Osteoblast (primary cell): ENCODE data around the gene FMN1. TPM values are rescaled to one million over a fixed set of nuclear protein-coding genes. Genes with fewer than 3 reads are reported as not detected.
A peak's percentile ranks its signal among the peaks of the same experiment; 100 is the strongest.

Source experiments
- DNase-seq: peaks from one replicate; pipeline ENCODE4 v3.0.0; 2011; ENCODE audit warnings: low spot score, mixed read lengths; ENCODE audit not compliant: insufficient read length; ENCODE audit errors: missing footprints
- H2AFZ ChIP-seq: 2 replicates; pipeline ENCODE4 v1.6.0; 2011; ENCODE audit warnings: mild to moderate bottlenecking, low read length
- H3K27ac ChIP-seq: 2 replicates; pipeline ENCODE4 v1.5.1; 2011; ENCODE audit warnings: mild to moderate bottlenecking, low read depth, low read length, moderate library complexity
- H3K27me3 ChIP-seq: 2 replicates; pipeline ENCODE4 v1.6.0; 2012; ENCODE audit warnings: mild to moderate bottlenecking, control low read depth, inconsistent platforms, low read length, moderate library complexity; ENCODE audit not compliant: insufficient read depth
- H3K36me3 ChIP-seq: 2 replicates; pipeline ENCODE4 v1.5.1; 2011; ENCODE audit warnings: mild to moderate bottlenecking, low read length, control low read depth, moderate library complexity; ENCODE audit not compliant: insufficient read depth
- H3K4me1 ChIP-seq: 2 replicates; pipeline ENCODE4 v1.5.1; 2011; ENCODE audit warnings: mild to moderate bottlenecking, low read length, control low read depth, moderate library complexity; ENCODE audit not compliant: insufficient read depth
- H3K4me2 ChIP-seq: 2 replicates; pipeline ENCODE4 v1.6.0; 2011; ENCODE audit warnings: mild to moderate bottlenecking, low read length; ENCODE audit not compliant: insufficient read depth
- H3K4me3 ChIP-seq: fragments of 200-600 bp; sonication (generic); 3 replicates; pipeline ENCODE4 v1.5.1; 2012; ENCODE audit warnings: mild to moderate bottlenecking, low read length, inconsistent platforms; ENCODE audit not compliant: insufficient read depth
- H3K79me2 ChIP-seq: 2 replicates; pipeline ENCODE4 v1.6.0; 2012; ENCODE audit warnings: mild to moderate bottlenecking, low read length, control low read depth, inconsistent platforms; ENCODE audit not compliant: insufficient read depth
- H3K9me3 ChIP-seq: 2 replicates; pipeline ENCODE4 v1.5.1; 2011; ENCODE audit warnings: low read depth, low read length, control low read depth
- H4K20me1 ChIP-seq: 2 replicates; pipeline ENCODE4 v1.6.0; 2012; ENCODE audit warnings: mild to moderate bottlenecking, low read length, control low read depth; ENCODE audit not compliant: insufficient read depth
- CTCF ChIP-seq: IDR thresholded peaks from 2 replicates; pipeline ENCODE4 v1.5.1; 2011; ENCODE audit warnings: mild to moderate bottlenecking, low read depth, low read length, moderate library complexity; ENCODE audit errors: extremely low read depth
- total RNA-seq: library from RNA; depleted of rRNA; stranded (reverse); fragments of >200 nt; gene quantifications from 2 replicates; pipeline ENCODE4 v1.2.3, GENCODE V29; 2012

FMN1 gene
- total RNA-seq, 1 donor: 9.0 TPM

DNA sequence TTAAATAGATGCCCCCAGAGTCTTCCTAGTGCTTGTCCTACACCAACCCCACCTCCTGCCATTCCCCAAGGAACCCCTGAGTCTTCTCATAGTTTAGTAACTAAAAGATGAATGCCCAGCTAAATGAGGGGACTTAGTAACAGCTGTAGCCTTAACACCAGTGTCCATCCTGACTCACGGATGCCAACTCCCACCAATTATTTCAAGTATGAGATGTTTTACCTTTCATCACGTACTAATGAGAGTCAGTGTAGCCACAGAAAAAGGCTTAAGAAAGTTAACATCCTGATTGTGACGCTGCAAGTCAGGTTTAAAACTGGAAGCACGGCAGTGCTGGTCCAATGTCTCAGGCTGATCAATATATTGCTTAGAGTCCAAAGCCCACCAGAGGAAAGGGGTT lies 109.9 kb downstream of the FMN1 start:
- no peak overlapping the region for H3K27ac ChIP-seq
- DNase-seq: no peak
- TF ChIP-seq CTCF: no peak
- no peak overlapping the region for H3K4me2 ChIP-seq
- H3K4me3 ChIP-seq: no peak overlapping the region
- H2AFZ ChIP-seq: no peak overlapping the region
- H3K4me1 ChIP-seq: peaks cover 12% of the 10 kb centered on the region
- no peaks in the 10 kb centered on the region for H3K27me3 ChIP-seq
- no peaks in the 10 kb centered on the region for H4K20me1 ChIP-seq
- no peaks in the 10 kb centered on the region for H3K9me3 ChIP-seq
- H3K36me3 ChIP-seq: no peaks in the 10 kb centered on the region
- H3K79me2 ChIP-seq: no peaks in the 10 kb centered on the region

DNA sequence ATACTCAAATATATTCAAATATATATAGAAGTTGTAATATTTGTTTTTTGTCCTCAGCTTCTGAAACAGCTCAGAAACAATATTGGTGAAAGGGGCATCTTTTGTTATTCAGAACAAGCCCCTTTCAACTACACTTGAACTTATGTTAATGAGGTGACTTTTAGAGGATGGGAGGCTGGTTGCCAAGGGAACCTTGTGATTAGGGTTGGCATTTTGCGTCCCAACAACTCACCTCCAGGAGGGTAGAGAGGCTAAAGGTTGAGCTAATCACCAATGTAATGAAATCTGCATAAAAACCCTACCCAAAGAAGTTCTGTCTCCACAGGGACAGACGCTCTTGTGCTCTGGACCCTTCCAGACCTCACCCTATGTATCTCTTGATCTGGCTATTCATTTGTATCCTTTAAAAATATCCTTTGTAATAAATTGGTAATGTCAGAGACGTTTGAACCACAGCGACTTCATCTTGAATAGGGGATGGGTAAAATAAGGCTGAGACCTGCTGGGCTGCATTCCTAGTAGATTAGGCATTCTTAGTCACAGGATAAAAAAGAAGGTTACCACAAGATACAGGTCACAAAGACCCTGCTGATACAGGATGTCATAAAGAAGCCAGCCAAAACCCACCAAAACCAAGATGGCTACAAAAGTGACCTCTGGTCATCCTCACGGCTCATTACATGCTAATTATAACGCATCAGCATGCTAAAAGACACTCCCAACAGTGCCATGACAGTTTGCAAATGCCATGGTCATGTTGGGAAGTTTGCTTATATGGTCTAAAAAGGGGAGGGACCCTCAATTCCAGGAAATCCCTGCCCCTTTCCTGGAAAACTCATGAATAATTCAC lies 111.1 kb downstream of the FMN1 start:
- H3K4me3 ChIP-seq: no peak overlapping the region
- no peaks in the 10 kb centered on the region for H3K27me3 ChIP-seq
- DNase-seq: no peak
- H3K9me3 ChIP-seq: no peaks in the 10 kb centered on the region
- H3K36me3 ChIP-seq: no peaks in the 10 kb centered on the region
- H4K20me1 ChIP-seq: no peaks in the 10 kb centered on the region
- H3K79me2 ChIP-seq: no peaks in the 10 kb centered on the region
- H3K4me1 ChIP-seq: peaks cover 8% of the 10 kb centered on the region
- H3K4me2 ChIP-seq: no peak overlapping the region
- H3K27ac ChIP-seq: no peak overlapping the region
- H2AFZ ChIP-seq: no peak overlapping the region
- no peak for TF ChIP-seq CTCF

DNA sequence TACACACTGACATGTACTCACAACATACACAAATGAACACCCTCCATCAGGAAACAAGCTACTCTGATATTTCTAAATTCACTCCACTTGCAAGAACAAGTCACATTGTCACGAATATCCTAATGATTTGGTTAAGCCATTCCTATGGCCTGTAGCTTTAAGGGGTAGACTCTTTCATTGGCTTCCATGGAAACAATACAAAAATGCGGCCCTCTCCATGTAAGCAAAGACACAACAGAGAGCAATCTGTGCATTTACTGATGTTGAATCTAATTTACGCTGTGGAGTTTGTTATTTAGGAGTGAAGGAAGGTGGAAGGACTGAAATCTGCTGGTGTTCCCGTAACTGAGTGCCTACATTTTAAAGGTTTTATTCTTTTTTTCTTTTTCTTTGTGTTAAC lies 114.5 kb downstream of the FMN1 start:
- H3K9me3 ChIP-seq: no peaks in the 10 kb centered on the region
- H3K4me1 ChIP-seq: peaks cover 3% of the 10 kb centered on the region
- no peak overlapping the region for H3K27ac ChIP-seq
- no peak overlapping the region for H2AFZ ChIP-seq
- TF ChIP-seq CTCF: no peak
- H3K36me3 ChIP-seq: no peaks in the 10 kb centered on the region
- DNase-seq: peak; percentile 44
- no peaks in the 10 kb centered on the region for H3K27me3 ChIP-seq
- H3K4me3 ChIP-seq: no peak overlapping the region
- H3K4me2 ChIP-seq: no peak overlapping the region
- H4K20me1 ChIP-seq: no peaks in the 10 kb centered on the region
- no peaks in the 10 kb centered on the region for H3K79me2 ChIP-seq

- Histone ChIP-seq H3K36me3 (no peaks in the 10 kb centered on the region), H3K4me3 (no peak overlapping the region), H3K27ac (no peak overlapping the region), H3K27me3 (no peaks in the 10 kb centered on the region), H4K20me1 (no peaks in the 10 kb centered on the region), H2AFZ (no peak overlapping the region), H3K4me1 (peaks cover under 1% of the 10 kb centered on the region), H3K9me3 (no peaks in the 10 kb centered on the region), H3K4me2 (no peak overlapping the region), H3K79me2 (no peaks in the 10 kb centered on the region)
- DNase-seq: no peak
- TF ChIP-seq CTCF: no peak
Observed at GRCh38 chr15:33078607-33079006, 115.9 kb downstream of the FMN1 start.
